Right cardiac atrium (tissue), 5 donors: Measurements from ENCODE around the gene IQSEC2. TPM values are rescaled to one million over a fixed set of nuclear protein-coding genes. Genes with fewer than 3 reads are reported as not detected.

Experiments used
- ATAC-seq, 2 donors: fragments of 200-7000 bp; cut with Tn5 transposase; one replicate each; pipeline versions ENCODE4 v1.8.0 to v1.9.1; 2020; ENCODE audit warnings: moderate library complexity in 2 of 2, mild to moderate bottlenecking in 1 of 2
- DNase-seq, 3 donors: peaks; one replicate each; pipeline ENCODE4 v3.0.0-alpha.2; 2020
- H3K27ac ChIP-seq: one replicate; pipeline ENCODE4 v1.5.1; 2013; ENCODE audit warnings: mild to moderate bottlenecking, low read length, control low read depth, moderate library complexity
- H3K27me3 ChIP-seq: one replicate; pipeline ENCODE4 v1.6.1; 2013; ENCODE audit not compliant: control insufficient read depth, insufficient read depth
- H3K4me1 ChIP-seq: one replicate; pipeline ENCODE4 v1.6.1; 2013; ENCODE audit warnings: low read length; ENCODE audit not compliant: control insufficient read depth, insufficient read depth
- H3K4me3 ChIP-seq: one replicate; pipeline ENCODE4 v1.5.1; 2013; ENCODE audit warnings: low read length, control low read depth
- H3K9me3 ChIP-seq: one replicate; pipeline ENCODE4 v1.6.1; 2013; ENCODE audit warnings: low read length; ENCODE audit not compliant: control insufficient read depth
- WGBS: extraction: QIAGEN DNeasy Blood & Tissue Kit; methylation state at CpG from one replicate; pipeline ENCODE4 v1.1.7; 2013; 5-methylcytosine and 5-hydroxymethylcytosine counted together
- intact Hi-C, 4 donors: fragments of 100-400 bp; cut with DNase I; formaldehyde crosslinking; loops; one replicate each; pipeline versions ENCODE4 v1.11.0 to v1.14.0; 2022 to 2023
- polyA plus RNA-seq: library from polyadenylated mRNA; stranded (reverse); fragments of 200-250 nt; gene quantifications from one replicate; pipeline ENCODE4 v1.2.3, GENCODE V29; 2013
- total RNA-seq, 4 donors: library from RNA; stranded (reverse); fragmentation: NEBNext Ultra II Directional; extraction: Animal tissue kit (Norgen Biotek cat#: 25700); gene quantifications; one replicate each; pipeline ENCODE4 v1.2.1, GENCODE V29; 2021
- donor health status: healthy with polysubstance abuse.
- donor health status: DM: no; HTN: yes; CAD: no.
- donor health status: DM: no; HTN: no; CAD: no.
- donor health status: DM: no; HTN: yes; CAD: no; lungs with severe emphysema.
- donor health status: DM: yes; HTN: yes; CAD: no.

Gene IQSEC2
- total and polyA plus RNA-seq, 5 donors = 11.6 to 15.3 (median 15.0) TPM

DNA sequence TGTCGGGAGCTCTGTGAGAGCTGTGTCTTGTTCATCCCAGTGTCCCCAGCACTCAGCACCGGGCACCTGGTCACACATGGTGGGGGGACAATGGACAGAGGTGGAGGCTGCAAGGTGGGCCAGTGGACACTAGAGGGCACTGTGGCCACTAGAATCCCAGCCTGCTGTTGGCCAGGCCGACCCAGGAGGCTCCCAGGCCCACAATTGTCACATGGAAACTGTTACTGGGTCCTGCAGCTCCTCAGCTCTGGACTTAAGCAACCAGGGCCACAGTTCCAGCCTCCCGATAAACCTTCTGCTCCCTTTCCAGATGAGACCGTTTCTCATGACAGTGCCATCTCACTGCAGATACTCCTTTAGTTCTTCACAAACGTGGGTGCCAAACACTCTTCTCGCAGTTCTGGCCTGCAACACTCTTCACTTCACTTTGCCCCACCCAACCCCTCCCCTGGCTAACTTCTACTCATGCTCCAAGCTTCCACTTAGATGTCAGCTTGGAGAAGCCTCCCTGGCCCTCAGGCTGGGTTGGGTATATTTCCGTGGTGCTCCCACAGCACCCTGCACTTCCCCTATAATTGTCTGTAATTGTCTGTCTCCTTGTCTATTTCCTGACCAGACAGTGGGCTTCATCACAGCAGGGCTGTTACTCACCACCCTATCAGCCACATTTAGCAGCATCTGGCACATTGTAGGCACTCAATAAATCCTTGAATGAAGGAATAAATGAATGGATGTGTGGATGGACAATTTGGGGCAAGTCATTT lies 3.5 kb upstream of the IQSEC2 start:
- ATAC-seq (peak; percentile 9 to 48), DNase-seq (peak; percentile 61 to 82 (median 80))
- 17% methylated on average over 8 of the region's 8 CpGs for WGBS
- Histone ChIP-seq H3K4me3 (no peak overlapping the region), H3K27me3 (no peaks in the 10 kb centered on the region), H3K9me3 (no peaks in the 10 kb centered on the region), H3K4me1 (peaks cover 2% of the 10 kb centered on the region), H3K27ac (no peak overlapping the region)
- intact Hi-C loops = no loop called here

DNA sequence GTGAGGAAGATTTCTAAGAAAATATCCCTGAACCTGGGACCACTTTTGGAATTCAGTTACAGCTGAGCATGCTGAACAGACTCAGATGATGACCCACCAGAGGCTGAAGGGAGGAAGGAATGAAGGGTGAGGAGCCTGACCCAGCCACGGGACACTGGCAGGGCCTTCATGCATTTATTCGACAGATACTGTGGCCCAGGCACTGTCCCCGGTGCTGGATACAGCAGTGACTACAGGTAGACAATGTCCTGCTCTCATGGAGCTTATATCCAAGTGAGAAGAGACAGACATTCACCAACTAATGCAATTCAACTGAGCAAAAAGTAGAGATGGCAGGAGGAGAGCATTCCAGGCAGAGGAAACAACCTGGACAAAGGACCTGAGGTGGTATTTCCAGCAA lies 2.2 kb upstream of the IQSEC2 start:
- ATAC-seq (no peak), DNase-seq (no peak)
- no peaks in the 10 kb centered on the region for H3K27me3 ChIP-seq
- WGBS = 74% methylated on average over 3 of the region's 3 CpGs
- H3K27ac ChIP-seq = no peak overlapping the region
- no peak overlapping the region for H3K4me3 ChIP-seq
- H3K9me3 ChIP-seq = no peaks in the 10 kb centered on the region
- intact Hi-C loops = no loop called here
- H3K4me1 ChIP-seq = peaks cover 1% of the 10 kb centered on the region

DNA sequence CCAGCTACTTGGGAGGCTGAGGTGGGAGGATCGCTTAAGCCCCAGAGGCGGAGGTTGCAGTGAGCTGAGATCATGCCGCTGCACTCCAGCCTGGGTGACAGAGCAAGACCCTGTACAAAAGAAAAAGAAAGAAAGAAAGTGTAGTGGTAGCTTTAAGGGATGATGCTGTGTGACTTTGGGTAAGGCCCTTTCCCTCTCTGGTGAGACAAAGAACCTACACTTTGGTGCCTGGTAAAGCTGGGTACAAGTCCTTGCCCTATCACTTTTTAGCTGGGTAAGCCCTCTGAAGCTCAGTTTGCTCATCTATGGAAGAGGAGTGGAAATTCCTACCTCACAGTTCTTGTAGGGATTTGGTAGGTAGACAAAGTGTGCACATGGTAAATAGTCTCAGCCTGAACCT lies 1.7 kb upstream of the IQSEC2 start:
- 92% methylated on average over 3 of the region's 3 CpGs for WGBS
- no peak overlapping the region for H3K27ac ChIP-seq
- H3K9me3 ChIP-seq = no peaks in the 10 kb centered on the region
- no peak for DNase-seq
- no peak for ATAC-seq
- H3K27me3 ChIP-seq = no peaks in the 10 kb centered on the region
- no peak overlapping the region for H3K4me3 ChIP-seq
- H3K4me1 ChIP-seq = peaks cover 1% of the 10 kb centered on the region
- intact Hi-C loops = no loop called here

DNA sequence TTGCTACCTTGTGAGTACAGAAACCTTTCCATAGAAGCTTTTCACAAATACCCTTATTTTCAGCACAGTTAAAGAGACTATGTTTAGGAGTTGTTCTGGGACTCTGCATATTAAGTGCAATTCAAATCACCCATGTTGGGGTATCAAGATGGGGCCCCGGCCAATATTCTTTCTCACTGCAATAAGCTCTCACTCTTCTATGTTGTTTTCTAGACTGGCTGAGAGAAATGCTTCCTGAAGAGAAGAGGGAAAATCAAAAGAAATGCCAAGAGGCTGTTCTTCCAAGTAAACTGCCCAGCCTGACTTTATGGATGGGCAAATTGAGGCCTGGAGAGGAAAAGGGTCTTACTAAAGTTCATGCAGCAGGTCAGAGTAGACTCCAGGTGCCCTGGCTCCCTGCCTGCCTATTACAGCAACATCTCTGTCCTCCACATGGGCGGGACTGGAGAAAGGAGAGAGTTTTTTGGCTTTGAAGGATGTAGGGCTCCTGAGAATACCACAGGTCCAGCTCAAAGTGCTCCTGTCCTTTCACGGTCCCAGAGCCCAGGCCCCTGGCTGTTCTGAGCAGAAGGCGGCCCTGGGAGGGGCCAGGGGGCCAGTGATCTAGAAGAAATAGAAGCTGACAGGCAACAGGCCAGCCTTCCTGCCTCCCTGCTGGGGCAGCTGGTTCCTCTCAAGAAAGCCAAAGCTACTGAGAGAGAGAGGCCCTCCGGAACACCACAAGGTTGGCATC lies 745 bp upstream of the IQSEC2 start:
- H3K27me3 ChIP-seq = no peaks in the 10 kb centered on the region
- intact Hi-C loops = no loop called here
- peak; percentile 25 to 68 (median 67) for DNase-seq

DNA sequence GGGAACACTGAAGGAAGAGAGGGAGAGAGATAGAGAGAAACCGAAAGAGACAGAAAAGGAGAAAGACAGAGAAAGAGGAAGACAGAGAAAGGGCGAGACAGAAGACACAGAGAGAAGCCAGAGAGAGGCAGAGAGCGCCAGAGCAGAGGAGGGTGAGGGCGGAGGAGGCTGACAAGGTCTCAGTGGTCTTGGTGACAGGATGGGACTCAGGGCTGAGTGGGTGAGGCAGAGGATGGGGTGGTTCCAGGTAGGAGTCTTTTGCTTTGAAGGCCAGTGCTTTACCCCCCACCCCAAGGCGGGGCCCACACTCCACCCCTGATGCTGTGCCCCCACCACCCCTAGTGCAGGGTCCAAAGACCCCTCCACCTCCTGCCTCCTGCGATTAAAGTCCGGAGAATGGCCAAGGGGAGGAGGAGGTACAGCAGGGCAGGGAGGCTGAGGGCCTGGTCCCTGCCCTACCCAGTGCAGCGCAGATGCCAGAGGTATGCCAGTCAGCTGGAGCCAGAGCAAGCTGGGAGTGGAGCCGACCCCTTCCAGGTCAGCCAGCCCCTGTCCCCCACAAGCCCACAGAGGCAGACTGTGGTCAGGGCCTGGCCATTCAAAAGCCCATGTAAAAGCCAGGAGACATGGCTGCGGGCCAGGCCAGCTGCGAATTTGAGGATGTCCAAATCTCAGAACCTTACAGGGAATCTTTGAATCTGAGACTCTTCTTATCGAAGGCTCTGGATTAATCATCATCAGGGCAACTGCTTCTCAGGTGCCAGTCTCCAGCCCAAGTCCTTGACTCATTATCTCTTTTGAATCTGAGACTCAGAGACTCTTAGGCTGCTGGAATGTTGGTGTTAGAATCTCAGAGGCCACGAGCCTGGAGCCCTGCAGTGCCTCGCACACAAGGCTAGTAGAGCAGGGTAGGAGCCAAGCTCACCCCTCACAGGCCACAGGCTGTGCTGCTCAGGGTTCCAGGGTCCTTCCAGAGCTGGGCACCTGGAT lies 758 bp downstream of the IQSEC2 start:
- peak; percentile 63 to 91 (median 82) for DNase-seq
- Histone ChIP-seq H3K9me3 (no peaks in the 10 kb centered on the region), H3K4me3 (peak overlapping the region; percentile 29), H3K27me3 (no peaks in the 10 kb centered on the region), H3K4me1 (peaks cover 1% of the 10 kb centered on the region), H3K27ac (peak overlapping the region; percentile 66)
- peak; percentile 44 to 64 for ATAC-seq
- intact Hi-C loops = no loop called here
- 48% methylated on average over 14 of the region's 14 CpGs for WGBS

More for the DNA sequence above, 745 bp upstream of the IQSEC2 start:
- no peak for ATAC-seq
- peak overlapping the region; percentile 57 for H3K27ac ChIP-seq
- no peaks in the 10 kb centered on the region for H3K9me3 ChIP-seq
- H3K4me3 ChIP-seq = no peak overlapping the region
- H3K4me1 ChIP-seq = peaks cover 1% of the 10 kb centered on the region
- 45% methylated on average over 5 of the region's 5 CpGs for WGBS

DNA sequence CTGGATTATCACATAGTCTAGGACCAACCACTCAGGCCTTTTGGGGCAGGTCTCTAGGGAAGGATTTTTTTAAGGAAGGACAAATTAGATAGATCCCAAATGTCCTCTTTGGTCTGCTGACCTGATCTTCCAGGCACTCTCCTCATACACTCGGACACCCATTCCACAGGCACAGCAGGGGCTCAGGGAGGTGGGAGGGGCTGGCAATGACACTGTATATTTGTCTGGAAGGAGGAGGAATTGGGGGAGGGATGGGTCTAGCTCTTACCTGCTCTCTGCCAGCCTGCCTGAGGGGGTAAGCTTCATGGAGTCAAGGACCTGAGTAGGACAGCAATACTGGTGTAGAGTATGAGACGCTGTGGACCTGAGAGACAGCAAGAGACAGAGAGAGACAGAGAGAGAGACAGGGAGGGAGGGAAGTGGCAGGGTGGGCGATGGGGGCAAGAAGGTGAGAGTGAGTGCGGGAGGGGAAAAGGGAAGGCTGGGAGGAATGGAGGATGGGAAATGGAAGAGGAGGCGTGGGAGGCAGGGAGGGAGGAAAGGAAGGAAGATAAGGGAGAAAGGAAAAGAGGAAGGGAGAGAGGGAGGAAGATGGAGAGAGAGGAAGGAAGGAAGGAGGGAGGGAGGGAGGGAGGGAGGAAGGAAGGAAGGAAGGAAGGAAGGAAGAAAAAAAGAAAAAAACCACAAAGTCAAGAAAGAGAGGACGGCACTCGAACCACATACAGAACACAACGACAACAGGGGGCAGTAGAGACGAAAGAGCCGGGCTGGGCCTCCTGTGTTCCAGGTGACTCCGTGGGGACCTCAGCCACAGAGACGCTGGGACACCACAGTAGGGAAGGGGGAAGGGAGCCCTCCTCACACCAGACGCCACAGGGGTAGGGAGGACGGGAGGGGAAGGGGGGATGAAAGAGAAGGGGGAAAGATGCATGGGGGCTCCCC lies 1.8 kb downstream of the IQSEC2 start:
- no peak overlapping the region for H3K4me3 ChIP-seq
- intact Hi-C loops = no loop called here
- no peaks in the 10 kb centered on the region for H3K27me3 ChIP-seq

DNA sequence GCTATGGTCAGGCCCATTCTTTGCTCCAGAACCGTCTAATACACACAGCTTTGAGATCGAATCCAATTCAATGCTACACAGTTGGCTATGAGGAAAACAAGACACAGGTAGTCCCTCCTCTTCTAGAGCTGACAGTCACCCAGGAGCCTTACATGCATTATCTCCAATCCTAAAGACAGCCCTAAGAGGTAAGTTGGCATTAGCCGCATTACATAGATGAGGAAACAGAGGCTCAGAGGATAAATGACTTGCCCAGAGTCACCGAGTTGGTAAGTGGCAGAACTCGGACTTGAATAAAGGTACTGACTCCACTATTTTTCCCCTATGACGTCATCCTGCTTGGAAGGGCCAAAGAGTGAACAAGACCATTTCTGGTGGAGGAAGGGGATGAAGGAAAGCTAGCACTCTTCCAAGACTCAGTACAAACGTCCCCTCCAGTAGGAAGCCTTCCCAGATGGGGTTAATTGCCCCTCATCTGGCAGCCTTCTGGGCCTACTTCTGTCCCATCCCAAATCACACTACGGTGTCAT lies 8.5 kb downstream of the IQSEC2 start:
- Histone ChIP-seq H3K9me3 (no peaks in the 10 kb centered on the region), H3K4me1 (no peaks in the 10 kb centered on the region), H3K27me3 (no peaks in the 10 kb centered on the region), H3K27ac (no peak overlapping the region), H3K4me3 (no peak overlapping the region)
- ATAC-seq = no peak
- DNase-seq = no peak
- intact Hi-C loops = no loop called here
- WGBS = 82% methylated on average over 8 of the region's 8 CpGs

More for the DNA sequence above, 1.8 kb downstream of the IQSEC2 start:
- 62% methylated on average over 14 of the region's 14 CpGs for WGBS
- Histone ChIP-seq H3K27ac (no peak overlapping the region), H3K9me3 (no peaks in the 10 kb centered on the region), H3K4me1 (peaks cover 1% of the 10 kb centered on the region)
- DNase-seq (no peak), ATAC-seq (no peak)

DNA sequence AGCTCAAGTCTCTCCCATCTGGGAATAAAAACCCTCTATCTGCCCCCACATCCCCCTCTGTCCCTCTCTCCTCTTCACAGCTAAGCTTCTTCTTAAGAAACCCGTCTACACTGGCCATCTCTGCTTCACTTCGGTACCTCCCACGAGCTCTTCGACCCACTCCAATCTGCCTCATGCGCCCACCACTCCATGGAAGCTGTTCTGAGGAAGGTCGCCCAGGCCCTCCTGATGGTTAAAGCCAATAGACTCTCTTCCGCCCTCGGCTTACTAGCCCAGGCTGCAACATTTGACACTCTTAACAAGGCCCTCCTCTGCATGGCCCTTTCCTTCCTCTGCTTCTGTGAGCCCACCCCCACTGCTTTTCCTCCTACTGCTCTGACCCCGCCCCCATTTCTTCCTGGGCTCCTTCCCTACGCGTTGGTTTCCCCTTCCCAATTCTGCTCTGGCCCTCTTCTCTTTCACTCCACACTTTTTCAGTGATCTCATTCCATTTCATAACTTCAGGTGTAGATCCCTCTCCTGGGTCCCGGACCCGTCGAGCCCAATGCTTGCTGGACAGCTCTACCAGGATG lies 11.8 kb downstream of the IQSEC2 start:
- no peak for ATAC-seq
- Histone ChIP-seq H3K9me3 (no peaks in the 10 kb centered on the region), H3K27me3 (no peaks in the 10 kb centered on the region), H3K4me3 (no peak overlapping the region), H3K4me1 (no peaks in the 10 kb centered on the region), H3K27ac (no peak overlapping the region)
- no peak for DNase-seq
- intact Hi-C loops = no loop called here
- WGBS = 86% methylated on average over 14 of the region's 14 CpGs

DNA sequence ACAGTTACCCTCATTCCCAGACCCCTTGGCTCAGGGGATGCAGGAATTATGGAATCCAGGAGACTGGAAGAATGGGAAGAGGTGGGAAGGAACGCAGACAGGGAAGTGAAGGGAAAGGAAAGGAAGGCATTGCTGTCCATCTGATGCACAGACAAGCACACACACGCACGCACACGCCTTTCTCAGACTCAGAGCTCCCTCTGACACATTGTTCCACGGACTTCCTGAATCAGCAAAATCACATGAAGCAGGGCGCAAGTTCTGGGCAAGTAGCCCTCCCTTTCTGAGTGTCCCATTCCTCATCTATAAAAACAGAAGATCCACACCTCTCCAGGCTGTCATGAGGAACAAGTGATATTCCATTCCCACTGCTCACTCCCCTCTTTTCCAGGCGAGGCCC lies 13.2 kb downstream of the IQSEC2 start:
- 50% methylated on average over 7 of the region's 7 CpGs for WGBS

More for the DNA sequence above, 13.2 kb downstream of the IQSEC2 start:
- DNase-seq = no peak
- no peak overlapping the region for H3K4me3 ChIP-seq
- H3K4me1 ChIP-seq = no peaks in the 10 kb centered on the region
- intact Hi-C loops = no loop called here
- no peaks in the 10 kb centered on the region for H3K9me3 ChIP-seq
- H3K27ac ChIP-seq = no peak overlapping the region
- no peaks in the 10 kb centered on the region for H3K27me3 ChIP-seq
- ATAC-seq = no peak
